GM18909 (cell line): ENCODE measurements around the gene LYAR.
"Not testable (repeated sequence)": the region's sequence is repeated elsewhere in the genome, so short reads cannot be mapped to it uniquely, and the experiment has no call there.

Experiments
- ATAC-seq: cut with Tn5 transposase; IDR thresholded peaks from one replicate; pipeline ENCODE4 v1.9.1; 2021; ENCODE audit warnings: mild to moderate bottlenecking; ENCODE audit not compliant: unreplicated experiment, poor library complexity

The LYAR gene

GRCh38 chr4:4269331-4269731, 20.6 kb downstream of the LYAR start:
- ATAC-seq: no peak

GRCh38 chr4:4268776-4269175, 21.2 kb downstream of the LYAR start:
- no peak for ATAC-seq

GRCh38 chr4:4267981-4268380, 22.0 kb downstream of the LYAR start:
- ATAC-seq: no peak

GRCh38 chr4:4260185-4260751, 29.7 kb downstream of the LYAR start:
- no peak for ATAC-seq

- ATAC-seq: no peak
These were observed 30.4 kb downstream of the LYAR start for GRCh38 chr4:4259484-4260100.

- ATAC-seq: not testable (repeated sequence)
These were observed 32.2 kb downstream of the LYAR start for GRCh38 chr4:4257705-4258104.

- ATAC-seq: no peak
These were observed 33.2 kb downstream of the LYAR start for GRCh38 chr4:4256799-4257198.

GRCh38 chr4:4254666-4255065, 35.3 kb downstream of the LYAR start:
- ATAC-seq: no peak

GRCh38 chr4:4254199-4254598, 35.8 kb downstream of the LYAR start:
- no peak for ATAC-seq

- no peak for ATAC-seq
These were observed 40.1 kb downstream of the LYAR start for GRCh38 chr4:4249866-4250265.

- not testable (repeated sequence) for ATAC-seq
These were observed 40.6 kb downstream of the LYAR start for GRCh38 chr4:4249342-4249741.

- no peak for ATAC-seq
These were observed 41.1 kb downstream of the LYAR start for GRCh38 chr4:4248885-4249203.

GRCh38 chr4:4248029-4248884, 41.7 kb downstream of the LYAR start, which contains the start of gene TMEM128:
TMEM128 (minus strand) TSS chr4:4248223; CDS start chr4:4248202, 21 bp downstream.
- peak; percentile 95 for ATAC-seq

GRCh38 chr4:4247696-4248028, 42.3 kb downstream of the LYAR start:
- peak; percentile 9 for ATAC-seq

- no peak for ATAC-seq
These were observed 44.8 kb downstream of the LYAR start for GRCh38 chr4:4245172-4245571.

- not testable (repeated sequence) for ATAC-seq
These were observed 50.4 kb downstream of the LYAR start for GRCh38 chr4:4239551-4239950.

GRCh38 chr4:4233610-4234009, 56.3 kb downstream of the LYAR start:
- no peak for ATAC-seq

- ATAC-seq: no peak
These were observed 61.6 kb downstream of the LYAR start for GRCh38 chr4:4228356-4228668.

- no peak for ATAC-seq
These were observed 62.2 kb downstream of the LYAR start for GRCh38 chr4:4227510-4228355.

- no peak for ATAC-seq
These were observed 63.1 kb downstream of the LYAR start, which contains the start of gene OTOP1 for GRCh38 chr4:4226606-4227438. OTOP1 (minus strand) TSS chr4:4226929; CDS start chr4:4226864, 65 bp downstream.
